GM19467 (cell line): ENCODE measurements around the gene ATP10B.

ENCODE experiments used
- ATAC-seq: cut with Tn5 transposase; IDR thresholded peaks from one replicate; pipeline ENCODE4 v1.9.1; 2021; ENCODE audit warnings: mild to moderate bottlenecking, moderate library complexity; ENCODE audit not compliant: unreplicated experiment

ATP10B gene

DNA sequence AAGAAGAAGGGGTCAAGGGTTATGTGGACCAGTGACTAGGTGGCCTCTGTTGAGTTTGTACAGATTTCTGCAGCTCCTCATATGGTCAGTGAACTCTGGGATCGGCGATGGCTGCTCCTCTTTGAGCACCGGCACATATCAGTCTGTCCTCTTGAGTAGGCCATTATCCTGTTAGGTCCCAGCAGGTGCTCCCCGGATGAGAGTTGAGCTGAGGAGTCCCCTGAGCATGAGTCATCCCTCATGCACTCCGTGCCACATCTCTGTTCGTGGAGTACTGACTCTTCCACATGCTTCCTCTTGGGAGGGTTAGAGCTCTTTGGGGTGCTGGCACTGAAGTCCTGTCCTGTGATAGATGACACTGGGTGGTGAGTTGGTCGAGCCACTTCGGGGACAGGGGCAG, 286.6 kb downstream of the ATP10B start:
- no peak for ATAC-seq

- no peak for ATAC-seq
These were observed 295.2 kb downstream of the ATP10B start for GRCh38 chr5:160556846-160557245.

DNA sequence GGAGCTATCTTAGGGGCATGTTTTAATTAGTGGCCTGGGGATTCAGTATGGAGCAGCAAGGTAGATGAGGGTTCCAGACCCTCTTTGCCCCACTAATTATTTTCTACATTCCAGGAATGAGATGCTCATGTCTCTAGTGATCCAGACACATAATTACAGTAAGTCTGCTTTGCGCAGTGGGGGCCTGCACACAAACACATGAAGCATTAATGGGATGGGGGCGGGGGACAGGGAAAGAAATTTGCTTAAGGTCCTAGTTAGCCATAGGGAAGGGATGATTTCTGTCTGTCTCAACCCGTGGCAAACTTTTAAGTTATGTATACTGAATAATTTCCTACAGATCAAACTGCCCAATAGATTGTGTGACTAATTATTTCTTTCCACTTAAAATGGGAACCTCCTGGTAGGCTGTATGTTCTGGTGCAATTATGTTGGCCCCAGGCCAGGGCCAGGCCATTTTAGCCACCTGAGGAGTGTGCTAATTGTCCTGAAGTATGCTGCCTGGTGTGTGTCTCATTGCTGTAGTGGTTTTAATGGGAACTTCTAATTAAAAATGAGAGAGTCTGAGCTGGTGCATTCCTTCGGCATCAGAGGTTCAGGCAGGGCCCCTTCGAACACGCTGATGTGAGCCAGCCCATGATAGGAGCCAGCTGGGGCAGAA, 295.9 kb downstream of the ATP10B start:
- no peak for ATAC-seq

- no peak for ATAC-seq
These were observed 296.4 kb downstream of the ATP10B start for GRCh38 chr5:160555581-160555970.

- no peak for ATAC-seq
These were observed 301.9 kb downstream of the ATP10B start for GRCh38 chr5:160550075-160550474.

- no peak for ATAC-seq
These were observed 302.9 kb downstream of the ATP10B start for GRCh38 chr5:160548949-160549645.

- no peak for ATAC-seq
These were observed 304.1 kb downstream of the ATP10B start for GRCh38 chr5:160547872-160548271.

- no peak for ATAC-seq
These were observed 304.9 kb downstream of the ATP10B start for GRCh38 chr5:160547061-160547460.

DNA sequence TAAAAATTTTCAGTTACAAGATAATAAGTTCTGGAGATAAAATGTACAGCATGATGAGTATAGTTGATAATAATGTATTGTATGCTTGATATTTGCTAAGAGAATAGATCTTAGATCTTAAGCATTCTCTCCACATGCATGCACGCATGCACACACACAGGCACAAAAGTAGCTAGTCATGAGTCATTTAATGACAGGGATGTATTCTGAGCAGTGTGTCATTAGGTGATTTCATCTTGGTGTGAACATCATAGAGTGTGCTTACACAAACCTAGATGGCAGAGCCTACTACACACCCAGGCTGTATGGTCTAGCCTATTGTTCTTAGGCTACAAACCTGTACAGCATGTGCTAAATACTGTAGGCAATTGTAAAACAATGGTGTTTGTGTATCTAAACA, 306.2 kb downstream of the ATP10B start:
- no peak for ATAC-seq

DNA sequence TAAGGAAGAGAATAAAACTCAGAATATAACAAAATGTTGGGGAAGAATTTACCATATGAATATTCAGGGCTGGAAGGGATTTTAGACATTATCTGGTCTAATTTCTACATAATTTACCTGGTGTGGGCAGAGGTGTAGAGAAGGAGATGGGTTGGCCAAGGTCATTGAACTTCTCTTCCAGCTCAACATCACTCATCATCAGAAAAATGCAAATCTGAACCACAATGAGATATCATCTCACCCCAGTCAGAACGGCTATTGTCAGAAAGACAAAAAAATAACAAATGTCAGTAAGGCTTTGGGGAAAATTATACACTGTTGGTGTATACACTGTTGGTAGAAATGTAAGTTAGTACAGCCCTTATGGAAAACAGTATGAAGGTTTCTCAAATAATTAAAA, 308.6 kb downstream of the ATP10B start:
- ATAC-seq: no peak

DNA sequence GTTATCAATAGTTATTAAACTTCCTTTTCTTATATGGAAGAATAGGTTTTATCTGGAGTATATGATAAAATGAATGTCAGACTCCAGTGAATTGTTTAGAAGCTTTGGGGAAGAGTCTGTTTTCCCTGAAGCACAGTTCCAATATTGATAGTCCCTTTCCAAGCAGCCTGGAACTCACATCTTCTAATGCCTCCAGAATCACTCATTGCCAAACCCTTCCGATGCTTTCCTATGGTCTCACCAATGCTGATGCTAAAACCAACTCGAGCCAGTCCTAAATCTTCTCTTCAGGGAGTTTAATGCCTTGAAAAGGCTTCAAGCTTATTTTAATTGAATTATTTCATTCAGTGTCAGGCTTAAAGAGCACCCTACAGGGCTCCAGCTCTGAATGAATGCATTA, 309.2 kb downstream of the ATP10B start:
- ATAC-seq: no peak

GRCh38 chr5:160542281-160542680, 309.7 kb downstream of the ATP10B start:
- no peak for ATAC-seq

DNA sequence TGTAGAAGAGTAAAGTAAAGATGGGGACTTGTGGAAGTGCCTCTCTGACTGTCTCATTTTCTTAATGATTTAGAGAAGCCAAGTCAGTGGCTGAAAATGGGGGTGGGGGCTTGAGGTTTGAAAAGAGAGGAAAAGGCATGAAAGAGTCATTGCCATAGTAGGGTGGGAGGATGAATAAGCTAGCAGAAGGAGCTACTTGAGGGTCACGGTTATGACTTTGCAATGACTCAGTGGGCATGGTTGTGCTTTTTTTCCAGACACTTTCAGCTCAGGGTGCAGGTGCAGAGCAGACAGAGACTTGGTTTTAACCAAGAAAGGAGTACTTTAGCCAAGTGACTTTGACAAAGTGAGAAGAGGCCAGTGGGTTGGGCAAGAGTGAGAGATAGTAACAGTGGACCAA, 312.6 kb downstream of the ATP10B start:
- no peak for ATAC-seq

DNA sequence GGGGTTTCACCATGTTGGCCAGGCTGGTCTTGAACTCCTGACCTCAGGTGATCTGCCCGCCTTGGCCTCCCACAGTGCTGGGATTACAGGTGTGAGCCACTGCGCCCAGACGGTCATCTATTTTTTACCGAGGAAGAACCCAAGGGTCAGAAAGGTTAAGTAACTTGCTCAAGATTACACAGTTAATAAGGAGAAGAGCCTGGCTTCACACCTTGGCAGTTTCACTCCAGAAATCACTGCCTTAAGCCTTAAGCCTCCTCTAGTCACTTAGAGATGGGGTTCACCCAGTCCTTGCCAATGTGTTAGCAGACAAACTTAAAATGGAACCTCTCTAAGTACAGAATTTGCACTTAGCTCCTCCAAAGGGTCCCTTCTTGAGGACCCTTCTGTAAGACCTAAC, 314.1 kb downstream of the ATP10B start:
- no peak for ATAC-seq

GRCh38 chr5:160537116-160537515, 314.9 kb downstream of the ATP10B start:
- ATAC-seq: no peak

DNA sequence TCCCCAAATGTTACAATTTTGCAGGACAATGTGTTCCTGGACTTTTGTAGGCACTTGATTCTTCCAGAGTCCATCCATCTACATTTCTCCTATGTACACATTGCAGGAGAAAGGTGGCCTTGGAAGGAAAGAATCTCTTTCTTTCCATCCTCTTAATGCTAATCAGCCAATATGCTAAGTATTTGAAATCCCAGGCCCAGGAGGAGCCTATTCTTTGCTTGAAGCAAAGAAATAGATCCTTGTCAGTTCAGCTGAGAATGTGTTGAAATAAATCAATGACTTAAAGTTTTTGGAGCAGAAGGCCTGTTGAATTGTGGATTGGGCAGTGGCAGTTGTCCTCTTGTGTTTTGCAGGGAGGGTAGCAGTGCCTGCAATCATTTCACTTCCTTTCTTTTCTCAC, 317.1 kb downstream of the ATP10B start:
- no peak for ATAC-seq

GRCh38 chr5:160534125-160534524, 317.9 kb downstream of the ATP10B start:
- ATAC-seq: no peak

GRCh38 chr5:160525471-160526261, 326.3 kb downstream of the ATP10B start:
- ATAC-seq: no peak

DNA sequence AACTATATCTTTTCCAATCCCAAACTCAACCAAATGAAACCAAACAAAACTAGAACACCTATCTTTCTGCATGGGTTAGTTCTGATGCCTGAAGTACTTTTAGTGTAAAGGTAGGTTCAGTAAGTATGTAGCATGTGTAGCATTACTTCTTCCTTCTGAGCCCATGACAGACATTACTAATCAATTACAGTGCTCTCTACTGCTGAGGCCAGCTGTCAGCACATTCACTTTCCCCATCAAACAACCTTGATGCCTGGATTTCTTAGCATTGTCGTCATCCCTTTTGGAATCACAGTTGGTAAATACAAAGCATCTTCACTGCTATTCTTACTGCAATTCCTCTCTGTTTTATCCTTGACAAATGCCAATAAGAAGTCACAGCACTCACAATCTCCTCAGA, 327.2 kb downstream of the ATP10B start:
- no peak for ATAC-seq

DNA sequence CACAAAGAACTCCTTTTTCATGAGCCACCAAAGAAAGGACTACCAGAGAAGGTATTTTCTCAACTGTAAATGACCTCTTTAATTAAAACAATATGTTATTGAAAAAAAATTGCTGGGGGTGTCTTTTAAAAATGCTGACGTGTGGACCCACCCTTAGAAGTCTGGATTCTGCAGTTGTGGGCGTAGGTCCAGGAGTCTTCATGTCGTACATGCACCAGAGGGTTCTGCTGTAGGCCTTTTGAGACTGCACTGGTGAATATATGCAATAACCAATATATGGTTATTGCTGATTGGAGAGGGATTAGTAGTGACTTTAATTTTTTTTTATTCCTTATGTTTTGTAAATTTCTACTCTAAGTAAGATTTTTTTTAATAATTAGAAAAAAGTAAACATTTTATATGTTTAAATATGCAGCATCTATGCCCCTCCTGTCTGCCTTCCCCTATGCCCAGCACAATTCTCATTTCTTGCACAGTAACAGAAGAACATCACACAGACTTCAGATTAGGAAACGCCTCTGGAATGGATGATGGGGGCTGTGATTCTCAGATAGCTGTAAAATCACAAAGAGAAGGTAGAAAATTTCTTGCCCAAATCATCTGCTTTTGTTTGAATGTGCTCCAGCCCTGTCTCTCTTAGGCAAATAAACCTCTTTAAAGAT, 328.4 kb downstream of the ATP10B start:
- ATAC-seq: no peak

DNA sequence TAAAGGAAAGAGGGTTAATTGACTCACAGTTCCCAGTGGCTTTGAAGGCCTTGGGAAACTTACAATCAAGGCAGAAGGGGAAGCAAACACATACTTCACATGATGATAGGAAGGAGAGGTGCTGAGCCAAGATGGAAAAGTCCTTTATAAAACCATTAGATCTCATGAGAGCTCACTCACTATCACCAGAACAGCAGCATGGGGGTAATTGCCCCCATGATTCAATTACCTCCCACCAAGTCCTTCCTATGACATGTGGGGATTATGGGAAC, 330.7 kb downstream of the ATP10B start:
- no peak for ATAC-seq
